Stimulated activated naive CD8-positive, alpha-beta T cell treated with anti-CD3 and anti-CD28 coated beads, Interleukin-15, Interleukin-2, amounts not matched to agents 100 ng/mL and 50 ng/mL, for 24 hours (primary cell): ENCODE data around the gene ANKRD28.
A peak's percentile ranks its signal among the peaks of the same experiment; 100 is the strongest.
"Not testable (repeated sequence)": the region's sequence is repeated elsewhere in the genome, so short reads cannot be mapped to it uniquely, and the experiment has no call there.

Source experiments
- H3K27ac Mint-ChIP-seq: one replicate; pipeline ENCODE4 v1.8.0; 2021; ENCODE audit warnings: mild to moderate bottlenecking, mixed read lengths
- H3K27me3 Mint-ChIP-seq: one replicate; pipeline ENCODE4 v1.8.0; 2021; ENCODE audit warnings: mixed read lengths
- H3K36me3 Mint-ChIP-seq: one replicate; pipeline ENCODE4 v1.8.0; 2021; ENCODE audit warnings: low read depth, mixed read lengths
- H3K4me1 Mint-ChIP-seq: one replicate; pipeline ENCODE4 v1.8.0; 2021; ENCODE audit warnings: low read depth, mixed read lengths
- H3K4me3 Mint-ChIP-seq: one replicate; pipeline ENCODE4 v1.8.0; 2021; ENCODE audit warnings: mild to moderate bottlenecking, mixed read lengths
- H3K9me3 Mint-ChIP-seq: one replicate; pipeline ENCODE4 v1.8.0; 2021; ENCODE audit warnings: mixed read lengths

The ANKRD28 gene

GRCh38 chr3:15623535-15624440 lies 174.0 kb downstream of the ANKRD28 start:
- no peaks in the 10 kb centered on the region for H3K27me3 Mint-ChIP-seq
- peaks cover 41% of the 10 kb centered on the region for H3K36me3 Mint-ChIP-seq
- H3K27ac Mint-ChIP-seq, result peak overlapping the region; percentile 83
- peaks cover 24% of the 10 kb centered on the region for H3K4me1 Mint-ChIP-seq
- H3K4me3 Mint-ChIP-seq, result peak overlapping the region; percentile 49
- peaks cover 37% of the 10 kb centered on the region for H3K9me3 Mint-ChIP-seq

GRCh38 chr3:15619659-15620464 lies 177.9 kb downstream of the ANKRD28 start:
- Mint-ChIP-seq H3K9me3 (peaks cover 38% of the 10 kb centered on the region), H3K36me3 (peaks cover 41% of the 10 kb centered on the region), H3K4me1 (peaks cover 16% of the 10 kb centered on the region)
- not testable (repeated sequence) for H3K27ac Mint-ChIP-seq, H3K27me3 Mint-ChIP-seq, H3K4me3 Mint-ChIP-seq
